Mesenchymal stem cell (in vitro differentiated cells and primary cell): ENCODE measurements around the gene PIK3CD.
"Not testable (repeated sequence)": the region's sequence is repeated elsewhere in the genome, so short reads cannot be mapped to it uniquely, and the experiment has no call there.

Experiments used
- DNase-seq: peaks from one replicate; pipeline ENCODE4 v3.0.0-alpha.2; 2013
- H2AFZ ChIP-seq: one replicate; pipeline ENCODE4 v1.6.1; 2013; ENCODE audit warnings: low read depth, mild to moderate bottlenecking, control low read depth, inconsistent platforms, low read length, moderate library complexity
- H2AK5ac ChIP-seq: 2 replicates; pipeline ENCODE4 v1.6.1; 2013; ENCODE audit warnings: low read length, moderate library complexity, mild to moderate bottlenecking, inconsistent platforms; ENCODE audit not compliant: severe bottlenecking
- H2BK120ac ChIP-seq: one replicate; pipeline ENCODE4 v1.6.1; 2013; ENCODE audit warnings: low read depth, mild to moderate bottlenecking, inconsistent platforms, low read length, moderate library complexity
- H2BK12ac ChIP-seq, 2 experiments: one replicate each; pipeline ENCODE4 v1.6.1; 2013; ENCODE audit warnings: inconsistent platforms in 2 of 2, low read length in 2 of 2, mild to moderate bottlenecking in 2 of 2, moderate library complexity in 2 of 2, control low read depth in 1 of 2
- H2BK15ac ChIP-seq: one replicate; pipeline ENCODE4 v1.6.1; 2013; ENCODE audit warnings: mild to moderate bottlenecking, low read depth, inconsistent platforms; ENCODE audit not compliant: poor library complexity, severe bottlenecking
- H2BK5ac ChIP-seq: 2 replicates; pipeline ENCODE4 v1.6.1; 2013; ENCODE audit warnings: low read depth, mild to moderate bottlenecking, low read length, control low read depth, inconsistent platforms; ENCODE audit not compliant: poor library complexity, severe bottlenecking
- H3K14ac ChIP-seq, 2 experiments: one replicate each; pipeline ENCODE4 v1.6.1; 2013; ENCODE audit warnings: inconsistent platforms in 2 of 2, low read length in 2 of 2, control low read depth in 1 of 2, mild to moderate bottlenecking in 1 of 2, moderate library complexity in 1 of 2
- H3K18ac ChIP-seq, 2 experiments: one replicate each; pipeline ENCODE4 v1.6.1; 2013; ENCODE audit warnings: inconsistent platforms in 2 of 2, low read length in 2 of 2, control low read depth in 1 of 2, low read depth in 1 of 2, mild to moderate bottlenecking in 1 of 2
- H3K23ac ChIP-seq, 2 experiments: one replicate each; pipeline ENCODE4 v1.6.1; 2013; ENCODE audit warnings: inconsistent platforms in 2 of 2, low read length in 2 of 2, mild to moderate bottlenecking in 2 of 2, moderate library complexity in 2 of 2, control low read depth in 1 of 2
- H3K27ac ChIP-seq: 2 replicates; pipeline ENCODE4 v1.5.1; 2013; ENCODE audit warnings: mild to moderate bottlenecking, moderate library complexity, low read length, control low read depth, inconsistent platforms; ENCODE audit not compliant: poor library complexity, severe bottlenecking
- H3K27me3 ChIP-seq, 2 experiments: 2 replicates each; pipeline versions ENCODE4 v1.6.1 to v1.7.0; 2013; ENCODE audit warnings: low read length in 2 of 2, mild to moderate bottlenecking in 2 of 2, moderate library complexity in 2 of 2, control low read depth in 1 of 2, inconsistent platforms in 1 of 2; ENCODE audit not compliant: control insufficient read depth in 1 of 2, insufficient read depth in 1 of 2
- H3K36me3 ChIP-seq, 2 experiments: 2 replicates each; pipeline versions ENCODE4 v1.6.1 to v1.7.0; 2013; ENCODE audit warnings: low read length in 2 of 2, control low read depth in 1 of 2, inconsistent platforms in 1 of 2, low read depth in 1 of 2, mild to moderate bottlenecking in 1 of 2; ENCODE audit not compliant: insufficient read depth in 2 of 2, control insufficient read depth in 1 of 2
- H3K4ac ChIP-seq, 2 experiments: one replicate each; pipeline ENCODE4 v1.6.1; 2013; ENCODE audit warnings: inconsistent platforms in 2 of 2, low read length in 2 of 2, mild to moderate bottlenecking in 2 of 2, moderate library complexity in 2 of 2, control low read depth in 1 of 2, low read depth in 1 of 2
- H3K4me1 ChIP-seq: 2 replicates; pipeline ENCODE4 v1.6.1; 2013; ENCODE audit warnings: low read depth, low read length, control low read depth; ENCODE audit not compliant: control insufficient read depth, insufficient read depth
- H3K4me2 ChIP-seq: 2 replicates; pipeline ENCODE4 v1.6.1; 2013; ENCODE audit warnings: low read length, mild to moderate bottlenecking, inconsistent platforms; ENCODE audit not compliant: poor library complexity, severe bottlenecking
- H3K4me3 ChIP-seq, 2 experiments: 2 replicates each; pipeline versions ENCODE4 v1.5.1 to v1.7.0; 2013; ENCODE audit warnings: low read length in 2 of 2, mild to moderate bottlenecking in 2 of 2, control low read depth in 1 of 2, low read depth in 1 of 2; ENCODE audit not compliant: insufficient read depth in 1 of 2
- H3K79me1 ChIP-seq: replicated peaks from 2 replicates; pipeline ENCODE4 v1.6.1; 2013; ENCODE audit warnings: mild to moderate bottlenecking, control low read depth, low read length, inconsistent platforms; ENCODE audit not compliant: poor library complexity, severe bottlenecking
- H3K9ac ChIP-seq: 2 replicates; pipeline ENCODE4 v1.7.0; 2013; ENCODE audit warnings: mild to moderate bottlenecking, low read length, moderate library complexity
- H3K9me3 ChIP-seq: 2 replicates; pipeline ENCODE4 v1.7.0; 2013; ENCODE audit warnings: mild to moderate bottlenecking, low read length; ENCODE audit not compliant: control insufficient read depth
- H4K8ac ChIP-seq: one replicate; pipeline ENCODE4 v1.6.1; 2013; ENCODE audit warnings: inconsistent platforms, mild to moderate bottlenecking, low read length, moderate library complexity
- H4K91ac ChIP-seq: one replicate; pipeline ENCODE4 v1.6.1; 2013; ENCODE audit warnings: mild to moderate bottlenecking, low read length, inconsistent platforms
- WGBS: methylation state at CpG from one replicate; pipeline ENCODE4 v1.1.7; 2013; ENCODE audit warnings: mixed read lengths; 5-methylcytosine and 5-hydroxymethylcytosine counted together

PIK3CD gene

DNA sequence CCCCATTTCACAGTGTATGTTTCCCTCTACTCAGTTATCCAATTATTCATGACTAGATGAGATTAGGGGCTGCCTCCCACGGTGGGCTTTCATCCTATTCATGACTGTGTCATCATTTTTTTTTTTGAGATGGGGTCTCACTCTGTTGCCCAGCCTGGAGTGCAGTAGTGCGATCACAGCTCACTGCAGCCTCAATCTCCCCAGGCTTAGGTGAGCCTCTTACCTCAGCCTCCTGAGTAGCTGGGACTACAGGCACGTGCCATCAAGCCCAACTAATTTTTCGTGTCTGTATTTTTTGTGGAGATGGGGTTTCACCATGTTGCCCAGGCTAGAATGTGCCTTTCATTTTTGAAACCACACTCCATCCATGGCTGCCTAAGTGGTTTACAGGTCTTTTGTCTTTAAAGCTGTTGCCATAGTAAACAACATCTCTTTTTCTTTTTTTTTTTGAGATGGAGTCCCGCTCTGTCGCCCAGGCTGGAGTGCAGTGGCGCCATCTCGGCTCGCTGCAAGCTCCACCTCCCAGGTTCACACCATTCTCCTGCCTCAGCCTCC lies 60.0 kb downstream of the PIK3CD start:
- Histone ChIP-seq H3K9ac (no peak overlapping the region), H3K4me1 (peaks cover 4% of the 10 kb centered on the region), H2BK5ac (no peak overlapping the region), H3K79me1 (peaks cover 36% of the 10 kb centered on the region), H3K27ac (no peak overlapping the region), H3K4me2 (no peak overlapping the region), H3K4ac (no peak overlapping the region), H3K4me3 (no peak overlapping the region), H2AFZ (no peak overlapping the region), H2BK12ac (no peak overlapping the region), H3K9me3 (no peaks in the 10 kb centered on the region), H2AK5ac (no peak overlapping the region), H2BK120ac (no peak overlapping the region), H3K27me3 (no peaks in the 10 kb centered on the region), H4K8ac (no peak overlapping the region), H3K23ac (no peak overlapping the region), H3K14ac (no peak overlapping the region), H2BK15ac (no peak overlapping the region), H3K36me3 (peaks cover 19 to 50% of the 10 kb centered on the region in 2 experiments), H3K18ac (no peak overlapping the region), H4K91ac (no peak overlapping the region)
- WGBS: 97% methylated on average over 9 of the region's 9 CpGs
- no peak for DNase-seq

DNA sequence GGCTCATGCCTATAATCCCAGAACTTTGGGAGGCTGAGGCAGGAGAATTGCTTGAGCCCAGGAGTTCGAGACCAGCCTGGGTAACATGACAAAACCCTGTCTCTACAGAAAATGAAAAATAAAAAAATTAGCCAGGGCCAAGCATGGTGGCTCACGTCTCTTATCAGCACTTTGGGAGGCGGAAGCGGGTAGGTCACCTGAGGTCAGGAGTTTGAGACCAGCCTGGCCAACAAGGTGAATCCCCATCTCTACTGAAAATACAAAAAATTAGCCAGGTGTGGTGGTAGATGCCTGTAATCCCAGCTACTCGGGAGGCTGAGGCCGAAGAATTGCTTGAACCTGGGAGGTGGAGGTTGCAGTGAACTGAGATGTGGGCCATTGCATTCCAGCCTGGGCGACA lies 61.2 kb downstream of the PIK3CD start:
- not testable (repeated sequence) for H3K9ac ChIP-seq, H2BK5ac ChIP-seq, H3K4me2 ChIP-seq, H2BK120ac ChIP-seq, H3K9me3 ChIP-seq, H2BK12ac ChIP-seq, H3K4me1 ChIP-seq, H4K91ac ChIP-seq, H2BK15ac ChIP-seq, H3K4me3 ChIP-seq, H3K27ac ChIP-seq, H4K8ac ChIP-seq, H3K23ac ChIP-seq, H3K27me3 ChIP-seq, H3K4ac ChIP-seq, H3K18ac ChIP-seq, DNase-seq, H2AK5ac ChIP-seq, H3K14ac ChIP-seq, H2AFZ ChIP-seq
- Histone ChIP-seq H3K36me3 (peaks cover 20 to 62% of the 10 kb centered on the region in 2 experiments), H3K79me1 (peaks cover 45% of the 10 kb centered on the region)
- 90% methylated on average over 7 of the region's 7 CpGs for WGBS

DNA sequence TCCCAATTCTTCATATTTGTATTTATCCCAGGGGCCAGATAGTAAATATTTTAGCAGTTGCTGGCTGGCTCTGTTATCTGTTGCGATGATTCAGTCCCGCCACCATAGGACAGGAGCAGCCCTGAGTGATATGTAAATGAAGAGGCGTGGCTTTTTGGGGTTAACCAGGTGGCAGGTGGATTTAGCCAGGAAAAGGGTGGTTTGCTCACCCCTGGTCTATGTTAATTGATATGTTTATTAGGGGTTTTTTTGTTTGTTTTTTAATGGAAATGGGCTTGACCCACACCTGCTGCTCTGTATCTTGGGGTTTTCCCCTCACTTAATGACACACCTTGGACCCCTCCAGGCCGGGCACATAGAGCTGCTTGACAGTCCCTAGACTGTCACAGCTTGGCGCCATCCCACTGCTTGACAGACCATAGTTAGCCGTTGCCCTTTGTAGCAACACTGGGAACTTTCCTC lies 62.8 kb downstream of the PIK3CD start:
- Histone ChIP-seq H2BK12ac (no peak overlapping the region), H2BK15ac (no peak overlapping the region), H2BK120ac (no peak overlapping the region), H2AFZ (no peak overlapping the region), H4K8ac (no peak overlapping the region), H3K23ac (no peak overlapping the region), H2BK5ac (no peak overlapping the region), H3K27me3 (no peaks in the 10 kb centered on the region), H3K18ac (no peak overlapping the region), H4K91ac (no peak overlapping the region), H3K4me2 (no peak overlapping the region), H3K14ac (no peak overlapping the region), H2AK5ac (no peak overlapping the region), H3K4me3 (no peak overlapping the region), H3K9ac (no peak overlapping the region), H3K4me1 (peaks cover 22% of the 10 kb centered on the region), H3K36me3 (peaks cover 20 to 75% of the 10 kb centered on the region in 2 experiments), H3K27ac (no peak overlapping the region), H3K4ac (no peak overlapping the region), H3K9me3 (no peaks in the 10 kb centered on the region), H3K79me1 (peaks cover 48% of the 10 kb centered on the region)
- WGBS: 66% methylated on average over 6 of the region's 6 CpGs
- DNase-seq: no peak

GRCh38 chr1:9715536-9716226 lies 64.2 kb downstream of the PIK3CD start:
- H3K4me3 ChIP-seq: no peak overlapping the region
- H2AFZ ChIP-seq: no peak overlapping the region
- no peak overlapping the region for H3K27ac ChIP-seq
- H3K4me2 ChIP-seq: no peak overlapping the region
- no peak overlapping the region for H3K4ac ChIP-seq
- H3K4me1 ChIP-seq: peaks cover 31% of the 10 kb centered on the region
- no peak for DNase-seq
- H2BK12ac ChIP-seq: no peak overlapping the region
- no peak overlapping the region for H2BK5ac ChIP-seq
- peaks cover 15 to 79% of the 10 kb centered on the region in 2 experiments for H3K36me3 ChIP-seq
- H3K18ac ChIP-seq: no peak overlapping the region
- H3K9me3 ChIP-seq: no peaks in the 10 kb centered on the region
- no peak overlapping the region for H2BK120ac ChIP-seq
- H2BK15ac ChIP-seq: no peak overlapping the region
- no peaks in the 10 kb centered on the region for H3K27me3 ChIP-seq
- no peak overlapping the region for H4K8ac ChIP-seq
- H2AK5ac ChIP-seq: no peak overlapping the region
- no peak overlapping the region for H3K23ac ChIP-seq
- H3K9ac ChIP-seq: no peak overlapping the region
- WGBS: 94% methylated on average over 40 of the region's 40 CpGs
- H4K91ac ChIP-seq: no peak overlapping the region
- peaks cover 45% of the 10 kb centered on the region for H3K79me1 ChIP-seq
- no peak overlapping the region for H3K14ac ChIP-seq
